HG03064 (cell line): ENCODE measurements around the gene SMIM45.

ENCODE experiments used
- ATAC-seq: cut with Tn5 transposase; IDR thresholded peaks from one replicate; pipeline ENCODE4 v1.9.1; 2021; ENCODE audit warnings: low read depth; ENCODE audit not compliant: unreplicated experiment

Gene SMIM45

GRCh38 chr22:41951898-41952474 is at the start of gene SMIM45:
Gene SMIM45, plus strand, starts transcription at chr22:41952150.
- no peak for ATAC-seq

GRCh38 chr22:41902932-41903421 is 49.0 kb upstream of the SMIM45 start:
- no peak for ATAC-seq

GRCh38 chr22:41904450-41905410 is 47.2 kb upstream of the SMIM45 start:
- no peak for ATAC-seq

GRCh38 chr22:41905411-41906202 is 46.3 kb upstream of the SMIM45 start:
- ATAC-seq = no peak

GRCh38 chr22:41906822-41907221 is 45.1 kb upstream of the SMIM45 start:
- no peak for ATAC-seq

DNA sequence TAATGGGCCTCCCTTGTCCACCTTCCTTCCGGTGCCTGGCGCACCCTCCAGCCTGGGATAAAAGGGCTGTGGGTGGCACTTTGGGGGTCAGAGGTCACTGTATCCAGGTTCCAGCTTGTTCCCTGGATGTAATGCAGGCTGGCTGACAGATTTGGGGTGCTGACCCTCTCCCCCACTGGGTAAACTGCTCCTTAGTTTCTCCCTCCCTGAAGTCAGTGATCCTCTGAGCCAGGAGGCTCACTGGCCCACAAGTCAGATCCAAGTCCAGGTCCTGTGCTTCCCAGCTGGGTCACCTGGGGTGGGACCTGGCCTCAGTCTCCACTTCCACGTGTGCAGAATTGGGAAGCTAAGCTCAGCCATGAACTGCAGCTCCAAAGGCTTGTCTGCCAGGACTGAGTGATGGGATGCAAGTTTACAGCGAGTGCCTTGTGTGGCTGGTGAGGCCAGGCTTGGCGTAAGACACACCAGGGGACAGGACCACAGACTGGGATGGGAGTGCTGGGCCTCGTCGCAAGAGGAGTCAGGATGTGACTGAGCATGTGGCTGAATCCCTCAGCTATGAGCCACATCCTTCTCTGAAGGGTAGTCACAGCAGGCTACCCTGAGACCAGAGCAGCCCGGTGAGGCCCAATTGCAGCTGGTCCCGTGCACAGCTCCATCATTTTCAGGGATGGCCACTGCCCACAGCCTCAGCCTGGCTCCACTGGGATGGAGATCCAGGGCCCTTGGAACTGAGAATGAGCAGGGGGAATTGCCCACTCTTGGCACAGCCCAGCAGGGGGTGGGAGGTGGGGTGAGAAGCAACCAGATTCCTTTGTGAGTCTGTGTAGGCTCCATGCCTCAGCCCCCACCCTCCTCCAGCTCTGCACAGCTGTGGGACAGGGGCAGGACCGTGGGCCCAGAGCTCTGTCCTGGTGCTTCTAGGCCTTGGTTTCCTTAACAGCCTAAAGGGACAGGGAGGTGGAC is 44.2 kb upstream of the SMIM45 start:
- ATAC-seq = no peak

- no peak for ATAC-seq
These were observed 43.3 kb upstream of the SMIM45 start for GRCh38 chr22:41908411-41909309.

DNA sequence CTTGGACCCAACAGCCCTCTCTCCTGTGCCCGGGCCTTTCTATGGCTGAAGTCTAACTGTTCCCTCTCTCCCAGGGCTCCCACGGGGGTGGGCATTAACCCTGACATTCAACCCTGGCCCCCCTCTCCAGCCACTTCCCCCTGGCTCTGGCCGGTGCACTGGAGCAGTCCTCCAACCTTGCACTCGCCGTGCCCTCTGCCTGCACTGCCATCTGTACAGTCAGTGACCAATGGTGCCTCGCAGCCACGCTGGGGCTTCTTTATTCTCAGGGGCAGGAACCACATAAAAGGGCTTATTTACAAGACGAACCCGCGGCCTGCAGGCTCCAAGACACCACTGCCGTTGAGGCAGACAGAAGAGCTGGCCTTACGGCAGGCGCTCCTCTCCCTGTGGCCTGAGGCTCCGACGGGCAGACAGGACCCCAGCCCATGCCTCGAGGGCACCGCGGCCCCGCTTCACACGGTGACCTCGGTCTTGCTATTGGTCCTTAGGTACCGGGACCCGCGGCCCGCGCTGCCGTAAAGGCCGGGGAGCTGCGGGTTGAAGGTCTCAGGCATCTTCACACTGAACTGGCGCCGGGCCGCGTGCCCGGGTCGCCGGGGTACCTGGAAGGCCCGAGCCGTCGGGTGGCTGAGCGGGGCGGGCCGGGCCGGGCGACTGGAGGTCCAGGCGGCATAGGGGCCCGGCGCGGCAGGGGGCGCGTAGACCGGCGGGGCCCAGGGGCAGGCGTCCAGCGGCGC is 42.5 kb upstream of the SMIM45 start:
- no peak for ATAC-seq

GRCh38 chr22:41910050-41911000 is 41.6 kb upstream of the SMIM45 start:
- no peak for ATAC-seq

DNA sequence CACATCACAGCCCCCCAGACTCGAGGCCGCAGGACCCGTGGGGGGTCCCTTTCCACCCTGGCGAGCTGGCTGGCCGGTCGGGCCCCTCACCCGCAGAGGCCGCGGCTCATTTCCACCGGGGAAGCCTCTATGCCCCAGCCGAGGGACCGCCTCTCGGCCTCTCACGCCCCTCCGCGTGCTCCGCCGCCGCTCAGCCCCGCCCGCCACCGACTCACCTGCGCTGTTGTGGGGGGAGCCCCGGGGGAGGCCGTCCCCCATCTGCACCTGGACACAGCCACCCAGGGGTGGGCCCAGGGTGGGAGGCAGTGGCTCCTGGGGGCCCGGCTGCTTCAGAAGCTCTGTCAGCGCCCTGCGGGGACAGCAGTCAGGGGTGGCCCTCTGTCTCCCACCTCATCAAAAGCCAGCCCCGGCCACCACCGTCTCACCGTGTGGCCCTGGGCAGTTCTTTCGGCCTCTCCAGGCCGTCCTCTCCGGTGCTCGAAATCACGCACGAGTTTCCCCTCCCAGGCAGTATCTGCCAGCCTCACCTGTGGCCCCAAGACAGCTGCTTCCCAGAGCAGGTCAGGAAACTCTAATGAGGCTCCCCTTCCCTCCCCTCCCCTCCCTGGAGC is 40.8 kb upstream of the SMIM45 start:
- no peak for ATAC-seq

- no peak for ATAC-seq
These were observed 39.5 kb upstream of the SMIM45 start for GRCh38 chr22:41912338-41913039.

DNA sequence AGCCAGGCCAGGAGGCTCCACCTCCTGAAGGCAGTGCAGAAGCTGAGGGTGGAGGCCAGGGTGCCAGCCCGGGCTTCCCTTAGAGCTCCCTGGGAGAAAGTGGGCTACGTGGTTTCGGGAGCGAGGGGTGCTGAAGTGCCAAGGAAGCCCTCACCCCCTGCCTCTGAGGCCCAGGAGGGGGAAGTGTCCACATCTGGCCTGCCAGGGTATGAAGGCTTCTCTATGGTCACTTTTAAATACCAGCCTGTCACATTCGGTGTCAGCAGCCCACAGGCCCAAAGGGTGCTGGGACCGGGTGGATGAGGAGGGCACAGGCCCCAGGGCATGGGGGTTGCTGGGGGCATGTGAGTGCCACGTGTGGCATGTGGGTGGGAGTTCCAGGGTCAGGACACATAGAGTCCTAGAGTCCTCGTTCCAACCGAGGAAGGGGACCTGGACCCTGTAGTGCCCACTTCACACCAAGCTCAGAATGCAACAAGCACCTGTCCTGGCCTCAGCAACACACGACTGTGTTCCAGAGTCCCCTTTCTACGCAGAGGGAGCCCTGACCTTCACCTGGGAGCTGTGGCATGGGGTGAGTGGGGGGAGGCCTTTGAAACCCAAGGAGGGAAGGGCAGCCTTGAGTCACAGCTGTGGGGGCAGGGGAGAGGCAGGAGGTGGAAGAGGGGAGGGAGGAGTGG is 38.8 kb upstream of the SMIM45 start:
- ATAC-seq = no peak

- no peak for ATAC-seq
These were observed 38.0 kb upstream of the SMIM45 start for GRCh38 chr22:41913842-41914534.

GRCh38 chr22:41914611-41915034 is 37.3 kb upstream of the SMIM45 start:
- no peak for ATAC-seq
